Glutamatergic neuron (in vitro differentiated cells): ENCODE data around the gene AKT1S1. TPM values are rescaled to one million over a fixed set of nuclear protein-coding genes. Genes with fewer than 3 reads are reported as not detected.

Experiments
- DNase-seq: peaks from one replicate; pipeline ENCODE4 v3.0.0; 2022
- H3K27ac Mint-ChIP-seq: one replicate; pipeline ENCODE4 v1.8.0; 2020; ENCODE audit warnings: mild to moderate bottlenecking, mixed read lengths, inconsistent platforms; ENCODE audit not compliant: unreplicated experiment
- H3K27me3 Mint-ChIP-seq: one replicate; pipeline ENCODE4 v1.8.0; 2020; ENCODE audit warnings: mild to moderate bottlenecking, moderate library complexity, mixed read lengths, inconsistent platforms; ENCODE audit not compliant: unreplicated experiment
- H3K36me3 Mint-ChIP-seq: one replicate; pipeline ENCODE4 v1.8.0; 2020; ENCODE audit warnings: mild to moderate bottlenecking, mixed read lengths, inconsistent platforms; ENCODE audit not compliant: unreplicated experiment
- H3K4me1 Mint-ChIP-seq: one replicate; pipeline ENCODE4 v1.8.0; 2020; ENCODE audit warnings: mild to moderate bottlenecking, low read depth, mixed read lengths, inconsistent platforms; ENCODE audit not compliant: unreplicated experiment
- H3K4me3 Mint-ChIP-seq: one replicate; pipeline ENCODE4 v1.8.0; 2020; ENCODE audit warnings: mild to moderate bottlenecking, mixed read lengths, inconsistent platforms; ENCODE audit not compliant: unreplicated experiment
- H3K9me3 Mint-ChIP-seq: one replicate; pipeline ENCODE4 v1.8.0; 2020; ENCODE audit warnings: mild to moderate bottlenecking, moderate library complexity, mixed read lengths, inconsistent platforms; ENCODE audit not compliant: unreplicated experiment
- CTCF ChIP-seq: fragments of 200-600 bp; sonication (generic); IDR thresholded peaks from one replicate; pipeline ENCODE4 v1.5.0; 2021; ENCODE audit not compliant: partially characterized antibody, unreplicated experiment
- total RNA-seq: library from RNA; stranded (reverse); fragmentation: NEBNext Ultra II Directional; extraction: Animal tissue kit (Norgen Biotek cat#: 25700); gene quantifications from one replicate; pipeline ENCODE4 v1.2.1, GENCODE V29; 2021; ENCODE audit not compliant: unreplicated experiment

Gene AKT1S1
- total RNA-seq, 1 donor from 2014 or later, result 23.7 TPM

GRCh38 chr19:49887665-49888509, 10.7 kb upstream of the AKT1S1 start:
- no peak overlapping the region for H3K27ac Mint-ChIP-seq
- no peak for TF ChIP-seq CTCF

GRCh38 chr19:49887037-49887664, 10.0 kb upstream of the AKT1S1 start:
- Mint-ChIP-seq H3K9me3 (peaks cover 11% of the 10 kb centered on the region), H3K27me3 (peaks cover 4% of the 10 kb centered on the region), H3K4me1 (peaks cover 6% of the 10 kb centered on the region), H3K36me3 (peaks cover 6% of the 10 kb centered on the region), H3K4me3 (no peak overlapping the region), H3K27ac (no peak overlapping the region)
- peak; percentile 11 for DNase-seq
- no peak for TF ChIP-seq CTCF

More at GRCh38 chr19:49887665-49888509, 10.7 kb upstream of the AKT1S1 start:
- DNase-seq, result peak; percentile 21
- no peak overlapping the region for H3K4me3 Mint-ChIP-seq
- peaks cover 6% of the 10 kb centered on the region for H3K36me3 Mint-ChIP-seq
- H3K27me3 Mint-ChIP-seq, result peaks cover 8% of the 10 kb centered on the region
- H3K4me1 Mint-ChIP-seq, result peaks cover 6% of the 10 kb centered on the region
- peaks cover 11% of the 10 kb centered on the region for H3K9me3 Mint-ChIP-seq

GRCh38 chr19:49884760-49885159, 7.6 kb upstream of the AKT1S1 start:
- no peak for DNase-seq
- H3K4me1 Mint-ChIP-seq, result peaks cover 3% of the 10 kb centered on the region
- no peak for TF ChIP-seq CTCF
- H3K27me3 Mint-ChIP-seq, result peaks cover 3% of the 10 kb centered on the region
- peaks cover 9% of the 10 kb centered on the region for H3K9me3 Mint-ChIP-seq
- H3K27ac Mint-ChIP-seq, result no peak overlapping the region
- no peak overlapping the region for H3K4me3 Mint-ChIP-seq
- H3K36me3 Mint-ChIP-seq, result peaks cover 6% of the 10 kb centered on the region

GRCh38 chr19:49884109-49884508, 7.0 kb upstream of the AKT1S1 start:
- DNase-seq, result peak; percentile 14
- no peak overlapping the region for H3K4me3 Mint-ChIP-seq
- peaks cover 6% of the 10 kb centered on the region for H3K9me3 Mint-ChIP-seq
- peaks cover 6% of the 10 kb centered on the region for H3K27me3 Mint-ChIP-seq
- H3K36me3 Mint-ChIP-seq, result peaks cover 6% of the 10 kb centered on the region
- H3K27ac Mint-ChIP-seq, result no peak overlapping the region
- peaks cover 1% of the 10 kb centered on the region for H3K4me1 Mint-ChIP-seq
- no peak for TF ChIP-seq CTCF

- Mint-ChIP-seq H3K4me3 (no peak overlapping the region), H3K36me3 (peaks cover 6% of the 10 kb centered on the region), H3K9me3 (peaks cover 6% of the 10 kb centered on the region), H3K27ac (no peak overlapping the region), H3K27me3 (peaks cover 8% of the 10 kb centered on the region), H3K4me1 (peaks cover 4% of the 10 kb centered on the region)
- no peak for TF ChIP-seq CTCF
- DNase-seq, result no peak
Measured at GRCh38 chr19:49883094-49883493, 5.9 kb upstream of the AKT1S1 start.
